ENCODE data around the gene AGAP9.
"Not testable (repeated sequence)": the region's sequence is repeated elsewhere in the genome, so short reads cannot be mapped to it uniquely, and the experiment has no call there.

The AGAP9 gene

DNA sequence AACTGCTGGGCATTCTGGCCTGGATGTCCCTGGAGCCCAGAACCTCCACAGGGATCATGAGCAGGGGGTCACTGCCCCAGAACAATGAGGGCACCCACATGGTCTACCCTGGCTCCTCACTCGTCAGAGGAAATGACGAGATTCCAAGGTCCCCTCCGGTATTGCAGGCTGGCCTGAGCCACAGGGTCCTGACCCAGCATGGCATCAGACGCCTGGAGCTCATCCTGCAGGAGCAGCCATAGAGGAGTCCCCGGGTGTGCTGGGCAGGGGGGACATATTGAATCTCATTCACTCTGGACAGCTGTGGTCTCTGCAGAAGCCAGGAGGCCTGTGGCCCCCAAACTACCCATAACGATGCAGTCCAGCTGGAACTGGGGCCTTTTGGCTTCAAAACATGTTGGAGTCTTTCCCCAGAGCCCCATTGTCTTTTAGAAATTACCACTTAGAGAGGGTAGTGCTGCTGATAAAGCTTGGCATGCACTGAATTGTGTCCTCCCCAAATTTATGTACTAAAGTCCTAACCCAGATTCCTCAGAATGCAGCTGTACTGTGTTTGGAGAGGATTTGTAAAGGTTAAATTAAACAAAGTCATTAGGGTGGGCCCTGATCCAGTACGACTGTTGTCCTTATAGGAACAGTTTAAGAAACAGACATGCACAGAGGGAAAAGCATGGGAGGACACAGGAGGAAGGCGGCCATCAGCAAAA is 67.2 kb downstream of the AGAP9 start:
- DNase-seq: no peak

- not testable (repeated sequence) for DNase-seq
Observed at GRCh38 chr10:47455350-47456078, 67.9 kb downstream of the AGAP9 start.

DNA sequence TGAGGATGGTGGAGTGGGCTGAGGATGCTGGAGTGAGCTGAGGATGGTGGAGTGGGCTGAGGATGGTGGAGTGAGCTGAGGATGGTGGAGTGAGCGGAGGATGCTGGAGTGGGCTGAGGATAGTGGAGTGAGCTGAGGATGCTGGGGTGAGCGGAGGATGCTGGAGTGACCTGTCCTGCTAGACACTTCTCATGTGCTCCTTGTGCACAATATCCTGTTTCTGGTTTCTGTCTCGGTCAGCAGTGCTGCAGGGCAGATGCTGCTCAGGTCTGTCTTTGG is 68.7 kb downstream of the AGAP9 start:
- DNase-seq: no peak

GRCh38 chr10:47454008-47454779 is 69.2 kb downstream of the AGAP9 start:
- no peak for DNase-seq

- no peak for DNase-seq
Observed at GRCh38 chr10:47453141-47454007, 70.1 kb downstream of the AGAP9 start.

- DNase-seq: no peak
Observed at GRCh38 chr10:47452495-47453140, 70.8 kb downstream of the AGAP9 start.

- DNase-seq: no peak
Observed at GRCh38 chr10:47451998-47452494, 71.4 kb downstream of the AGAP9 start.

All from NCI-H187 (cell line).